Activated T-cell treated with anti-CD3 and anti-CD28 coated beads for 48 hours (primary cell): ENCODE results near the gene ARF5.

Source experiments
- DNase-seq: peaks from one replicate; pipeline ENCODE4 v3.0.0-alpha.2; 2020; ENCODE audit warnings: low read depth

Gene ARF5

DNA sequence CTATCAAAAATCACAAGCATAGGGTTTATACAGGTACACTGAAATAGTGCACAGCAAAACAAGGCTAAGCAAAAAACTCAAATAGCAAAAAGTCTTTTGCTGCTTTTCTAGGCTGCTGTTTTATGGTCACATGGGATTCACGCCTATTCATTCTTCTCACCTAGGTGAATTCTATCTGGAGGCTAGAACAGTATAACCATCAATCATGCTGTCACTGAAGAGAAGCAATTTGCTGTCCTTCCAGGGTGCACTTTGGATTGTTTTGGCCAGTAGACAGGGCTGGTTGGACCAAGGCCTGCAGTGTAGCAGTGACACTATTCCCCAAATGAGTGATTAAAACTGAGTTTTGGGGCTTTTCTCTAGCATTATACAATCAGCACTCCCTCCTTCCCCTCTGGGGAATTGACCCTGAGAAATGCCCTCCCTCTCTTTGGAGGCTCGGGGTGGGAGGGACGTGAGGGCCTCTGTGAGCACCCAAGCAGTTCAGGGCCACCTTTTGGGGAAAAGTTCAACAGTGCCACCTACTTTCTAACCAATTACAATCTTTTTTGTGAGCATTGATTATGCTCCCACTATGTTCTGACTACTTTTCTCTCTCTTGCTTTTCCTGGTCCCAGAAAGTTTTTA lies 47.6 kb downstream of the ARF5 start:
- DNase-seq, result no peak

DNA sequence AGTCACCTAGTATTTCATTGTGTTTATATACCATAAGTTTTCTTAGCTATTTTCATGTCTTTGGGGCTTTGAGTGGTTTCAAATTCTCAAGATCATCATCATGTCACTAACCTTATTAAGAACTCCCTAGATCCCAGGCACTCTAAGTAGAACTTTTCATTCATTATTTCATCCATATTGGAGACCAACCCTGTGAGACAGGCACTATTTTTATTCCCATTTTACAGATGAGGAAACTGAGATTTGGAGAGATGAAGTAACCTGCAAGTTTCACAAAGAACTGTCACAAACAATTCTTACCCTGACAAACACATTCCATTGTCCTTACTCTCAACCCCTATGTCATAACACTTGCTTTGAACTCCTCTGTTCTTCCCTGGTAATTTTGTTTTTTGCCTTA lies 50.0 kb downstream of the ARF5 start:
- no peak for DNase-seq
